A172 (cell line): ENCODE results near the gene ULK1. TPM values are rescaled to one million over a fixed set of nuclear protein-coding genes. Genes with fewer than 3 reads are reported as not detected.

Experiments used
- DNase-seq: peaks from one replicate; pipeline ENCODE4 v3.0.0-alpha.2; 2015; ENCODE audit warnings: low spot score
- total RNA-seq: library from RNA; depleted of rRNA; stranded (reverse); fragments of >200 nt; shearing (Covaris generic); gene quantifications from 2 replicates; pipeline ENCODE4 v1.2.3, GENCODE V29; 2014; rRNA removed

Gene ULK1
- 6.9 and 8.0 TPM in 2 replicates for total RNA-seq

DNA sequence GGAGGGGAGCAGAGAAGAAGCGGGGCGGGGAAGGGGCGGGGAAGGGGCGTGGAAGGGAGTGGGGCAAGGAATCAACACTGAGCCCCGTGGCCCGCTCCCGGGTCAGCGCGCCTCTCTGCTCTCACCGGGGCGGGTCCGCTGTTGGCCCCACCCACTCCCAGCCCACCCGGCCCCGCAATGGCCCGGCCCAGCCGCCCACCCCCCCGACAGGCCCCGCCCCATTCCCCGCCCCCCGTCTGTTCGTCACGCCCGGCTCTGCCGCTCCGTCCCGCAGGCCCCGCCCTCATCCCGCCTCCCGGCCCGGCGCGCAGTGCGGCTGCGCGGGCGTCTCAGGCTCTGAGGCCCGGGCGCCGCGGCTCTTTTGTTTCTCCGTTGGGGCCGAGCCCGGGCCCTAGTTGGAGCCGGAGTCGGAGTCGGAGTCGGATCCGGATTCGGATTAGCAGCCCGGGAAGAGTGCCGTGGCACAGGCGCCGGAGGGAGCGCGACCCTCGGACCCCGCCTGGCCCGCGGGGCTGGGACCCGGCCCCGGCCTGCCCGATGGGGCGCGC is at the start of gene ULK1:
ULK1 (plus strand) TSS at position 310 of the 548 bp plus-strand sequence. CDS start 380 bp downstream, outside the sequence.
- DNase-seq = peak; percentile 73

DNA sequence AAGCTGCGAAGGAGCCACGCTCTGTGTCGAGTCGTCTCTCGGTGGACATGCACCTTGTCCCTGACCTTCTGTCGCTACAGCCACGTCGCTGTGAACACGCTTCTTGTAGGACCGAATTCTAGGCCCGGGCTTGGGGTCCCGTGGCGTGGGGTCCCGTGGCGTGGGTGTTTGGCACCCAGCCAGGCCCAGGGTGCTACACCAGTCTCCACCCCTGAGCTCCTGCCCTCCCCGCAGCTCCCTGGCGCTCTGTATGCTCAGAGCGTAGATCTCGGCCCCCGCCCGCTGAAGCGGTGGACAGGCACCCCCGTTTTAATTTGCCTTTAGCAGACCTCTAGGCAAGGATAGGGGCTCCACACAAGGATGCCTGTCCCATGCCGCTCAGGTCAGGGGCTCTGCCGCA is 49.8 kb upstream of the ULK1 start:
- no peak for DNase-seq

DNA sequence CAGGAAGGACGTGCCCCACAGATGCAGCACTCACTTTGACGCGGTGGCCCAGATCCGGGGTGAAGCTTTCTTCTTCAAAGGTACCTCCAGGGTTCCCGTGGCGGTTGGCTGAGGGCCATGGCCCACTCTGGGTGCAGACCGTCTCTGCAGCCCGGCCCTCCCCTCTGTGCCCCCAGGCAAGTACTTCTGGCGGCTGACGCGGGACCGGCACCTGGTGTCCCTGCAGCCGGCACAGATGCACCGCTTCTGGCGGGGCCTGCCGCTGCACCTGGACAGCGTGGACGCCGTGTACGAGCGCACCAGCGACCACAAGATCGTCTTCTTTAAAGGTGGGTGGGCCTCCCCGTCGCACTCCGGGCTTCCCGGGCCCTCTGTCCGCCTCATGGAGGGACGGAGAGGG is 49.3 kb upstream of the ULK1 start:
- DNase-seq = no peak

DNA sequence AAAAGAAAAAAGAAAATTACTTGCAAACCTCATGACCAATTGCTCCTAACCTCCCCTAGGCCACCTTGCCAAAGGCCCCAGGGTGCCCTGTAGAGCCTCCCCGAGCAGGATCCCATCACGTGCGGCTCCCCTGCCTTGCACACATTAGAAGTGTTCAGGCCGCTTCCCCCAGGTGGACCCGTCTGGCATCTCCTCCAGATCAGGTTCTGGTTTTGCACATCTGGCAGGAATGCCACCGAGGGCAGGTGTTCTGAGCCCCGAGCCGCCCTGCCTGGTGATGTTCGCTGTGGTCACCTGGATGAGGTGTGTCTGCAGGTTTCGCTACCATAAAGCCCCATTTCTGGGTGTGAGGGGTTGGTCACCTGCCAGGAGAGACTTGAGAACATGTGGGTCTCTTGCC is 47.0 kb upstream of the ULK1 start:
- DNase-seq = no peak

DNA sequence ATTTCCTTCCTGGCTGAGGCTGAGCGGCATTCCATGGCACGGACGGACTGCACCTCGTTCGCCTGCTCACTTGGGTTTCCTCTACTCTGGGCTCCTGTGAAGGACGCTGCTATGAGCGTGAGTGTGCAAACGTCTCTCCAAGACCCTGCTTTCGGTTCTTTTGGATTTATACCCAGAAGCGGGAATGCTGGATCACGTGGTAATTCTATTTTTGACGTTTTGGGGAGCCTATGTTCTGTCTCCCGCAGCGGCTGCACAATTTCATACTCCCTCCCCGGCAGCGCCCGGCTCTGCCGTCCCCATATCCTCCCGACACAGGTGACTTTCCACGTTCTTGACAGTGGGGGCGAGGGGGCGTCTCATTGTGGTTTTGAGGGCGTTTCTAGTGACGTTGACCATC is 45.7 kb upstream of the ULK1 start:
- no peak for DNase-seq

DNA sequence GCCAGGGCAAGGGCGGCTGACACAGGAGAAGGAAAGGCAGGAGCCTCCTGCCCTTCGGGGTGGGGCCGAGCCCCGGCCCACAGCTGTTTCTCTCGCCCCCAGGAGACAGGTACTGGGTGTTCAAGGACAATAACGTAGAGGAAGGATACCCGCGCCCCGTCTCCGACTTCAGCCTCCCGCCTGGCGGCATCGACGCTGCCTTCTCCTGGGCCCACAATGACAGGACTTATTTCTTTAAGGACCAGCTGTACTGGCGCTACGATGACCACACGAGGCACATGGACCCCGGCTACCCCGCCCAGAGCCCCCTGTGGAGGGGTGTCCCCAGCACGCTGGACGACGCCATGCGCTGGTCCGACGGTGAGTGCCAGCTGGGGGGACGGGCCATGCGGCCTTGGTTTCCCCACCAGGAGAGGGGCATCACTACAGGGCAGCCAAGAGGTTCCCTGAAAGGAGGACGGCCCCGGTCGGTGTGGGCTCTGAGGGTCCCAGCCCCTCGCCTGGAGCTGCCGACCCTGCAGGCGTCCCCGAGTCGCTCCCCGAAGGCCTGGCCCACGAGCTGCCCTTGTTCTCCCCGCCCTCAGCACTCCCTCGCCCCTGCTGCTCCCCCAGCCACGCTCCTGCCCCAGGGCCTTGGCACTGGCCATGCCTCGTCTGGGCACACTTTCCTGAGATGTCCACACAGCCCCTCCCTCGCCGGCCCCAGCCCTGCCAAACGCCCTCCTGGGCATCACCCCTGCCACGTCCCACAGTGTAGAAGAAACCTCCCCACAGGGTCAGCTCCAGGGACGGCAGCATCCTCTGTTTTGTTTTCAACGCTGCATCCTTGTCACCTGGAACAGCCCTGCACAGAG is 44.5 kb upstream of the ULK1 start:
- DNase-seq = no peak

DNA sequence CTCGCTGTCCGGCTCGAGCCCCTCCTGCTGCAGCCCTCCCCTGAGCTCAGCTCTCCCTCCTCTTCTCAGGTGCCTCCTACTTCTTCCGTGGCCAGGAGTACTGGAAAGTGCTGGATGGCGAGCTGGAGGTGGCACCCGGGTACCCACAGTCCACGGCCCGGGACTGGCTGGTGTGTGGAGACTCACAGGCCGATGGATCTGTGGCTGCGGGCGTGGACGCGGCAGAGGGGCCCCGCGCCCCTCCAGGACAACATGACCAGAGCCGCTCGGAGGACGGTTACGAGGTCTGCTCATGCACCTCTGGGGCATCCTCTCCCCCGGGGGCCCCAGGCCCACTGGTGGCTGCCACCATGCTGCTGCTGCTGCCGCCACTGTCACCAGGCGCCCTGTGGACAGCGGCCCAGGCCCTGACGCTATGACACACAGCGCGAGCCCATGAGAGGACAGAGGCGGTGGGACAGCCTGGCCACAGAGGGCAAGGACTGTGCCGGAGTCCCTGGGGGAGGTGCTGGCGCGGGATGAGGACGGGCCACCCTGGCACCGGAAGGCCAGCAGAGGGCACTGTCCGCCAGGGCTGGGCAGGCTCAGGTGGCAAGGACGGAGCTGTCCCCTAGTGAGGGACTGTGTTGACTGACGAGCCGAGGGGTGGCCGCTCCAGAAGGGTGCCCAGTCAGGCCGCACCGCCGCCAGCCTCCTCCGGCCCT is 43.4 kb upstream of the ULK1 start:
- no peak for DNase-seq

DNA sequence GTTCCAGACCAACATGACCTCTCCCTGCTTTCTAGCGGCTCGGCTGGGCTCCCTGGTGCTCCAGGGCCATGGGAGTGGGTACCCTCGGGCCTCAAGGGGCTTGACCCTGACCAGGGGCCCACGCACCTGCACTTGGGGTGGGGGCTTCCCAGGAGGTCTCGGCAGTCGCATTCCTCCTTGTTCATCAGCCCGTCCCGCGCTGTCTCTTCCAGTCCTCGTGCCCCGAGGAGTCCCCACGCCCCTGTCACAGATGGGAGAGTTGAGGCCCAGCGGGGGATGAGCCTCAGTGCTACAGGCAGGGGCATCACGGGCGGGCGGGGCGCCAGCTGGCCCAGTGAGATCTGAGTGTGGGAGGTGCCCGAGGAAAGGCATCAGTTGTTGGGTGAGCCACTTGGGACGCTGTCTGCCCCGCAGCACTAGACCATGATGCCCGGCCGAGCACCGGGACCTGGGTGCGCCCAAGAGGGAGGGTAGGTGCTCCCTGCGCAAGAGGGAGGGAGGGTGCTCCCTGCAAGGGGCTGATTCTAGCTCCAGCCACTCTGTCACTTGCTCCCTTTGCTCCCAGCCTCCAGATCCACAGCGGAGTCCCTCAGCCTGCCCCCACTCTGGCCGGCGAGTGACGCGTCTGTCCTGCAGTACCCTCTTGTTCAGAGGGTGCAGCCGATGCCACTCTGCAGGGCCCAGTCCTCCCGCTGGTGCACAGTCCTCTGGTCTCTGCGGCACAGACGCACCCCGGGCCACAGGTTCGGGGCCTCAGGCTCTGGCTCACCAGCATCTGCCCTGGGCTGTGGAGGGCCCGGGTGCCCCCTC is 42.5 kb upstream of the ULK1 start:
- DNase-seq = peak; percentile 30

DNA sequence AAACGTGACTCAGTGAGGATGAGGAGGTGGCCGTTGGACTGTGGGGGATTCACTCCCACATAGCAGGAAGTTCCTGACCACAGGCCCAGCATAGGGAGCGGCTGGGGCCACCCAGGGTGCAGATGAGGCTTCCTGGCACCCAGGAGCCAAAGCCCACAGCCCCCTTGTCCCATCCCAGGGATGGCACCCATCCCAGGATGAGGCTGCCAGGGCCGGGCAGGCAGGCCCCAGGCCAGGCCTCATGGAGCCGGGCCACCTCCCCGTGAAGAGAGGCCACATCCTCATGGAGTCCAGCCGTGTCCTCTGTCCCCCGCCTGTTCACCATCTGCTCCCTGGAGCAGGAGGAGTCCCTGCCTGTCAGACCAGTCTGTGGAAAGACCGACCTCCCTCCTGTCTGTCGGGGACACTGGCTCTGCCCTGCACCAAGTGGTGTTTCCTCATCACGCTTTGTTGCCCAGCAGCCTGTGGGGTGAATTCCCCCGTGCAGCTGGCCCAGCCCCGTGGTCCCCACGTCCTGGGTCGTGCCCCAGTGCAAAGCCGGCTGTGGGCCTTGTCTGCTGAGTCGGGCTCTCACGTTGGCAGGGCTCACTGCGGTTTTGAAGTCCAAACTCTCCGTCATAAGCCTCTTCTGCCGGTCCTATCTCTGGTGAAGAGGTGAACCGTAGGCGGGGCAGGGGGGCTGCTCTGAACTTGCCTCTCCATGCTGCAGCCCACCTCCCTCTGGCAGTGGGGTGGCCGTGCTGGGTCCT is 41.7 kb upstream of the ULK1 start:
- DNase-seq = peak; percentile 72

DNA sequence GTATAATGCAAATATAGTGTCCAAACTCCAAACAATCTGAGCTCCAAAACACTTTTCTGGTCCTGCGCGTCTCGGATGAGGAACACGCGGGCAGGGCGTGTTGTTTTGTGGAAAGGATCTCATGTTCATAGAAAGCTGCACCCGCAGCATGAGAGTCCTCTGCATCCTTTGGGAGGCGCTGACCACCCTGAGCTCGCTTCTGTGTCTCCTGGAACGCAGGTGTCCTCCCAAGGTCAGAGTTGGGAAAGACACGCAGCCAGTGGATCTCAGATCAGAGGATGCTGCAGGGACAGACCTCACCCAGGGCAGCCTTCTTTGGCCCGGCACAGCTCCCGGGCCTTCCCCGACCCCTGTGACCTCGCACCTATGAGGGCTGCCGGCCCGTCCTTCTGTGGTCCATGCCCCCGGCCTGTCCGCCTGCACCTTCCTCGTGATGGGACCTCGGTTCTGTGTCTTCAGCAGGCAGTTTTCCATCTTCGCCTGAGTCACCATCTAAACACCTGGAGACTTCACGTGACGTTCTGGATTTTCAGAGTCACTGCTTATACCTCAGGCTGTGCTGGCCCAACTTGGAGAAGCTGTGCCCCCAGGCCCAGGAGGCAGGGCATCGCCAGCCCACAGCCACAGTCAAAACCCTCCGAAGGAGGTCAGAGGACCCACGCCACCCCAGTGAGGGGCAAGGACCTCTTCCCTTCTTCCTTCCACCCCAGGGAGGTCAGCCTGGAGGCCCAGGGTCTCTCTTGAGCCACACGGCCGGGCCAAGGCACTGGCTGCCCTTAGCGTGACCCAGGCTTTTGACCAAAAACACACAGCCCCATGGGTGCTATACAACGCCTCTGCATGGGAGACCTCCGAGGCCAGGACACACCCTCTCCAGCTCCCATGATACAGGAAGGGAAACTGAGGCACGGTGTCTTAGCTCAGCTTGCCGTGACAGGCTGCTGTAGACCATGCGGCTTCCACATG is 40.3 kb upstream of the ULK1 start:
- DNase-seq = no peak

DNA sequence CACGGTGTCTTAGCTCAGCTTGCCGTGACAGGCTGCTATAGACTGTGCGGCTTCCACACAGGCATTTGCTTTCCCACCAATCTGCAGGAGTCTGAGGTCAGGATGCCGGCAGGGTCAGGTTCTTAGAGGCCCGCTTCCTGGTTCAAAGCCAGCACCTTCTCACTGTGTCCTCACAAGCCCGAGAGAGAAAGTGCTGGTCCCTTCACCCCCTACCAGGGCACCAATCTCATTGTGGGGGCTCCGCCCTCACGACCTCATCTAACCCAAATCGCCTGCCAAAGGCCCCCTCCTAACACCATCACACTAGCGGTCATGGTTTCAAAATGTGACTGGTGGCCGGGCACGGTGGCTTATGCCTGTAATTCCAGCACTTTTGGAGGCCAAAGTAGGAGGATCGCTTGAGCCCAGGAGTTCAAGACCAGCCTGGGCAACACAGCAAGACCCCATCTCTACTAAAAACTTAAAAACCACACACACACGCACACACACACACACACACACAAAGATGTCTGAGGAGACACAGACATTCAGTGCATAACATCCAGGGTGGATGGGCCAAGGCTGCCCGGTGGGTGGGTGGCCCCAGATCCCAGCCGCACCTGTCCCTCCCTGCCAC is 39.5 kb upstream of the ULK1 start:
- DNase-seq = no peak

DNA sequence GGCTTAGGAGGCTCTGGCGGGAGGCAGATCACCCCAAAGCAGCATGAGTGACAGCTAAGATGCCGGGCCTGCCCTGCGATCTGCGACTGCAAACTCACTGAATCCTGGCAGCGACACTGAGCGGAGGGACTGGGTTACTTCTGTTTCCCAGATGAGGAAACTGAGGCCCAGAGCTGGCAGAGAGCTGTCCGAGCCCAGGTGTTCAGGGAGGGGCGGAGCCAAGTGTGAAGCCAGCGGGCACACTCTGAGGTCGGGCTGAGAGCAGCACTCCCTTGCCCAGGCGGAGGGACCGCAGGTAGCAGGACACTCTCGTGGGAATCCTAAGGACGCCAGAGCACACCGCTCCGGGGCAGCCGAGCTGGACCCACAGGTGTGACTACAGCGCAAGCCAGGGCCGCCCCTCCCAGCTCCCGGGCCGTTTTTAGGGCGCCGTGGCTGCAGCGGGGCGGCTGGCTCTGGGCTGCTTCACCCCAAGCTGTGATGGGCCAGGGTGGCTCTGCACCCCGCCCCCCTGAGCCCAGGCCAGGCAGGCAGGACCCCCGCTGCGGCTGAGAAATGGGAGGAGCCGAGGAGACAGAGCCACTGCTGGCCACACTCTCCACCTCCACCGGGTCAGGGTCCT is 38.8 kb upstream of the ULK1 start:
- DNase-seq = no peak

DNA sequence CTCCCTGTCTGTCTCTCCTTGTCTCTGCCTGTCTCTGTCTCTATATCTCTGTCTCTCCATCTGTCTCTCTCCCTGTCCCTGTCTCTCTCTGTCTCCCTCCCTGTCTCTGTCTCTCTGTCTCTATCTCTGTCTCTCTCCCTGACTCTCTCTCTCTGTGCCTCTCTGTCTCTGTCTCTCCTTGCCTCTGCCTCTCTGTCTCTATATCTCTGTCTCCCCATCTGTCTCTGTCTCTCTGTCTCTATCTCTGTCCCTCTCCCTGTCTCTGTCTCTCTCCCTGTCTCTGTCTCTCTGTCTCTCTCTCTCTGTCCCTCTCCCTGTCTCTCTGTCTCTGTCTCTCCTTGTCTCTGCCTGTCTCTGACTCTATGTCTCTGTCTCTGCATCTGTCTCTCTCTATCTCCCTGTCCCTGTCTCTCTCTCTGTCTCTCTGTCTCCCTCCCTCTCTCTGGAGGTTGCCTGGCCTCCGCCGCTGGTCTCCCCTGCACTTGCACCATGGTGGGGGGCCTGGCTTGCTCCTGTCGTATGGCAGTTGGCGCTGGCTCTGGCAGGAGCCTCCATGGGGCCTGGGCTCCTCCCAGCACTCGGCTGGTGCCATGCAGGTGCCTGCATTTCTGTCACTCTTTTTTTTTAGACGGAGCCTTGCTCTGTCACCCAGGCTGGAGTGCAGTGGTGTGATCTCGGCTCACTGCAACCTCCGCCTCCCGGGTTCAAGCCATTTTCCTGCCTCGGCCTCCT is 37.9 kb upstream of the ULK1 start:
- DNase-seq = no peak

DNA sequence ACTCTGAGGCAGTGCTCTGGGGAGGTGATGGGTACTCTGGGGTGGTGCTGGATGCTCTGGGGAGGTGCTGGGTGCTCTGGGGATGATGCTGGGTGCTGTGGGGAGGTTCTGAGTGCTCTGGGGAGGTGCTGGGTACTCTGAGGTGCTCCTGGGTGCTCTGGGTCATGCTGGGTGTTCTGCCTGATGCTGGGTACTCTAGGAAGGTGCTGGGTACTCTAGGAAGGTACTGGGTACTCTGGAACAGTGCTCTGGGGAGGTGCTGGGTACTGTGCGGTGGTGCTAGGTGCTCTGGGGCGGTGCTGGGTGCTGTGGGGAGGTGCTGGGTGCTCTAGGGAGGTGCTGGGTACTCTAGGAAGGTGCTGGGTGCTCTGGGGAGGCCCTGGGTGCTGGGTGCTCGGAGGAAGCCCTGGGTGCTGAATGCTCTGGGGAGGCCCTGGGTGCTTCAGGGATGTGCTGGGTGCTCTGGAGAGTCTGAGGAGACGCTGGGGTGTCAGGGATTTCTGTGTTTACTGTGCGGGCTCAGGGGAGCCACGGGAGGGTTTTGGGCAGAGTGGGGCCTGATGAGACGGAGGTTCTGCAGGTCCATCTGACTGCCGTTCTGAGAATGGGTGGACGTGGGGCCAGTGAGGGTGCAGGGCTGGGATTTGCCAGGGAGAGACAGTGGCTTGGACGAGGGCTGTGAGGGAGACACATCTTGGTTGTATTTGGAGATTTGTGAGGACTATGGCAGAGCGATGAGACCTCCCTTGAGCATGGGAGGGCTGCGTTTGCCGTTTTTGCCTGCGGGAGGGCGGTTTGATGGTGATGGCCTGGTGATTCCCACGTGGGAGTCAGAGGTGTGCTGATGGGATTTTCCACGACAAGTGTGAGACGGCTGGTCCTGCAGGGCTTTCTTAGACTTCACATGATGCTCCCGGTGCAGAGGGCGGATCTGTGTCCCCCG is 36.2 kb upstream of the ULK1 start:
- DNase-seq = no peak

DNA sequence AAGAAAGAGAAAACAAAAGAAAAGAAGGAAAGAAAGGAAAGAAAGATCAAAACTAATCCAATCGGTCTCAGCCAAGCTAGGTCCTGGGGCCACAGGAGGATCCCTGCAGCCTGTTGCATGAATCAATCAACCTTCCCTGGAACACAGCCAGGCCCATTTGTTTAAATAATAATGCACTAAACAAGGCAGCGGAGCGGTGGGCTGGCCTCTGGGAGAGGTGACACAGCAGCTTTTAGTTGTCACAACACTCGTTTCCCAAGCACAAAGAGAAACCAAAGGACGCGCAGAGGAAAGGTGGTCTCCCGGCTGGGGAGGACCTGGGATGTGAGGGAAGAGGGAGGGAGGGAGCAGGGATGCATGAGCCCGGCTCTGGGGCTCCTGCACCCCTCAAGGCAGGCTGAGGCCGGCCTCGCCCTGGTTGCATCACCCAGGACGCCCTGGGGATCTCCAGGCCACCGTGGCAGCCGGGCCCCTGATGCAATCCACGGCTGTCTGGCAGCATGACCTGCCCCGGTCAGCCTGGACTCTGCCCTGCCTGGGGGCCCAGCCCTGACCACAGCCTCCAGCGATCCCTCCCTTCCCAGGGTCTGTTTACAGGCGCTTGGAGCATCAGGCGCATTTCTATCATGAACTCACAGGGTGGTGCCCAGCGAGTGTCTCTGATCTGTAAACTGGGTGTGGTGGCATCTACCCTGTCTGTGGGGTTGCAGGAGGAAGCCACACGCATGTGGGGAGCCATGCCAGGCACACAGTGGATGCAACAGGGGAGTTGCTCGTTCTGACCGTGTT is 33.8 kb upstream of the ULK1 start:
- peak; percentile 83 for DNase-seq

DNA sequence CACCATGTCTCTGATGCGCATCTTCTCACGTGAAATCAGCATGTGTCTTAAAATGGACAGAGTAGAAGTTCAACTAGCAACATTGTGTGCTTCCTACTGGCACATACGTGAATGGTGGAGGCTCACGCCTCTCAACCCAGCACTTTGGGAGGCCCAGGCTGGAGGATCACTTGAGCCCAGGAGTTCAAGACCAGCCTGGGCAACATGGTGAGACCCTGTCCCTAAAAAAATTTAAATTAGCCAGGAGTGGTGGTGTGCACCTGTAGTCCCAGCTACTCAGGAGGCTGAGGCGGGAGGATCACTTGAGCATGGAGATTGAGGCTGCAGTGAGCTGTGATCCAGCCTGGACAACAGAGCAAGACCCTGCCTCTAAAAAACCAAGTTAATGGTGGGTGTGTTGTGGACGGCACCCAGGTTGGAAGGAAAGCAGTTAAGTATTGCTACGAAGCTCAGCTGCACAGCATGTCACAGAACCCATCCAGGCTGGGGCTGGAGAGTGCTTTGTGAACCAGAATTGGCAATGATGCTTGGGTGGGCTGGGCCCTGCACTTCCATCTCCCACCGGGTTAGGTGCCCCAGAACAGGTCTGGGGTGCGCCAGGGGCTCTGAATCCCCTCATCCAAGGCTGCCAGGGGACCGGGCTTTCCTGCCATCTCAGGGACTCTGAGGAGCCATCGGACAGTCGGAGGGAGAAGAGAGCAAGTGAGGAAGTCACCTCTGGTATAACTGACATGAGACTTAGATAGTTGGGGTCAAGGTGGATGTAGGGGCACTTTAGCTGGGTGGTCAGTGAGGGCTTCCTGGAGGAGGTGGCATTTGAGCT is 33.0 kb upstream of the ULK1 start:
- no peak for DNase-seq
